ENCODE data around the gene PIKFYVE.

The PIKFYVE gene

DNA sequence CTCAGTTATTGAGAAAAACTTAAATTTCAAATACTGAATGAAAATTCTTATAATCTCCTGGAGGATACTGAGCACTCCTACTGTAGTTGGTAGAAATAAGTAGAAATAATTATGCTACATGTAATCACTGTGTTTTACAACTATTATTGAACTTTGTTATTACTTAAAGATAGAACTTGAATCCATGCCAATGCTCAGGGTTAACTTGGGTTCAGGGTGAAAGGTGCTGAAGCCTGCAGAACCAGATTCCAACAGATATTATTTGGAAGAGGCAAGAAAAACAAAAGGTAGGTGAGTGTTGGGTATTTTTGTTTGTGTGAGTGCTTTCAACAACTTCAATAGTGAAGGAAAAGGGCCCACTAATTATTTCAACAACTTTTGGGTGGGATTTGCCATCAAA lies 21.6 kb upstream of the PIKFYVE start:
- H3K27me3 ChIP-seq: no peaks in the 10 kb centered on the region
- intact Hi-C loops (cut with DNase I; ENCODE audit: low total_unique reads): no loop called here
- no peaks in the 10 kb centered on the region for H3K9me3 ChIP-seq
- no peak overlapping the region for H3K4me3 ChIP-seq
- no peak for DNase-seq
- H3K27ac ChIP-seq: no peak overlapping the region
- TF ChIP-seq, protein P1, sequence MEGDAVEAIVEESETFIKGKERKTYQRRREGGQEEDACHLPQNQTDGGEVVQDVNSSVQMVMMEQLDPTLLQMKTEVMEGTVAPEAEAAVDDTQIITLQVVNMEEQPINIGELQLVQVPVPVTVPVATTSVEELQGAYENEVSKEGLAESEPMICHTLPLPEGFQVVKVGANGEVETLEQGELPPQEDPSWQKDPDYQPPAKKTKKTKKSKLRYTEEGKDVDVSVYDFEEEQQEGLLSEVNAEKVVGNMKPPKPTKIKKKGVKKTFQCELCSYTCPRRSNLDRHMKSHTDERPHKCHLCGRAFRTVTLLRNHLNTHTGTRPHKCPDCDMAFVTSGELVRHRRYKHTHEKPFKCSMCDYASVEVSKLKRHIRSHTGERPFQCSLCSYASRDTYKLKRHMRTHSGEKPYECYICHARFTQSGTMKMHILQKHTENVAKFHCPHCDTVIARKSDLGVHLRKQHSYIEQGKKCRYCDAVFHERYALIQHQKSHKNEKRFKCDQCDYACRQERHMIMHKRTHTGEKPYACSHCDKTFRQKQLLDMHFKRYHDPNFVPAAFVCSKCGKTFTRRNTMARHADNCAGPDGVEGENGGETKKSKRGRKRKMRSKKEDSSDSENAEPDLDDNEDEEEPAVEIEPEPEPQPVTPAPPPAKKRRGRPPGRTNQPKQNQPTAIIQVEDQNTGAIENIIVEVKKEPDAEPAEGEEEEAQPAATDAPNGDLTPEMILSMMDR (IDR thresholded peaks at IDR 0.05): no peak
- peaks cover 36 to 81% (median 67%) of the 10 kb centered on the region in 3 donors for H3K36me3 ChIP-seq
- H3K4me1 ChIP-seq: peaks cover 0 to 3% (median 0%) of the 10 kb centered on the region in 4 donors

DNA sequence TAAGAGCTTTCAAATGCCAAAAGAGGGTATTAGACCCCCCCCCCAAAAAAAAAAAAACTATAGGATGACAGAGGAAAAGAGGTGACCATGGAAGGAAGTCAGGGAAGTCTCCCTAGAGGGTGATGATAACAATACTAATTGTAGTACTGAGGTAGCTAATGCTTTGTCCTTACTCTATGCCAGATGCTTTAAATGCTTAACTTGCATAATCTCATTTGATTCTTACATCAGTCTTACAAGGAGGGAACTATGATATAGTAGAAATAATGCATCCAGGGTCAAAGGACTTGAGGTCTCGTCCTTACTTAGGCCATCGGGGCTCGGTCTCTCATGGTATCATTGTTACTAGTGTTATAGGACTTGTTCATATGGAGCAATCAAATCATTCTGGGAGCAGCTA lies 20.3 kb upstream of the PIKFYVE start:
- intact Hi-C loops (cut with DNase I; ENCODE audit: low total_unique reads): no loop called here
- H3K36me3 ChIP-seq: peaks cover 29 to 67% (median 54%) of the 10 kb centered on the region in 3 donors

GRCh38 chr2:208248601-208249000 lies 17.5 kb upstream of the PIKFYVE start:
- Histone ChIP-seq H3K4me3 (no peak overlapping the region), H3K9me3 (no peaks in the 10 kb centered on the region), H3K36me3 (peaks cover 22 to 47% (median 29%) of the 10 kb centered on the region in 3 donors), H3K27ac (no peak overlapping the region), H3K27me3 (no peaks in the 10 kb centered on the region), H3K4me1 (peaks cover 0 to 14% (median 11%) of the 10 kb centered on the region in 4 donors)
- intact Hi-C loops (cut with DNase I; ENCODE audit: low total_unique reads): no loop called here
- DNase-seq: no peak
- TF ChIP-seq, protein P1 (IDR thresholded peaks at IDR 0.05): no peak

More for the DNA sequence above, 20.3 kb upstream of the PIKFYVE start:
- TF ChIP-seq, protein P1 (IDR thresholded peaks at IDR 0.05): no peak
- Histone ChIP-seq H3K27ac (no peak overlapping the region), H3K9me3 (no peaks in the 10 kb centered on the region), H3K27me3 (no peaks in the 10 kb centered on the region), H3K4me1 (peaks cover 0 to 3% (median 0%) of the 10 kb centered on the region in 4 donors), H3K4me3 (no peak overlapping the region)
- DNase-seq: no peak

- intact Hi-C loops (cut with DNase I; ENCODE audit: low total_unique reads): no loop called here
- DNase-seq: no peak
- peaks cover 0 to 19% (median 15%) of the 10 kb centered on the region in 4 donors for H3K4me1 ChIP-seq
- no peak overlapping the region for H3K4me3 ChIP-seq
- no peaks in the 10 kb centered on the region for H3K9me3 ChIP-seq
- peaks cover 18 to 41% (median 27%) of the 10 kb centered on the region in 3 donors for H3K36me3 ChIP-seq
- H3K27me3 ChIP-seq: no peaks in the 10 kb centered on the region
- TF ChIP-seq, protein P1 (IDR thresholded peaks at IDR 0.05): no peak
- no peak overlapping the region for H3K27ac ChIP-seq
These were observed 16.8 kb upstream of the PIKFYVE start for GRCh38 chr2:208249296-208249695.

DNA sequence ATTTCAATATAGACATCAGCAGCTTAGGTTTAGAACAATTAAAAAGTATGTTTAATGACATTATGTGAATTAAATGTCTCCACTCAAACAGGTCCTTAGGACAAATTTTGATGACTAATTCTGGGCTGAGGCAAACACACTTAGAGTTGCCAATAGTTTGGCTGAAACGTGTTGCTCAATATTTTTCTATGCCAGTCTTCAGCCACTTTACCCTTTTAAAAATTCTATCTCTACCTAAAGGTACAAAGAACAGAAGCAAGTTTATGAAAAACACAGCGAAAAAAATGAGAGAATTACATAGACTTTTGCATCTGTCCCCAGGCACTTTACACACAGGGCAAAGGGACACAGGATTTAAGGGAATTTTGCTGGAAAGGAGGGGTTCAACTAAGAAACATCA lies 15.7 kb upstream of the PIKFYVE start:
- H3K4me3 ChIP-seq: no peak overlapping the region
- H3K27me3 ChIP-seq: no peaks in the 10 kb centered on the region
- intact Hi-C loops (cut with DNase I; ENCODE audit: low total_unique reads): loop anchor here (10.0 kb wide), 1 partner anchor 76 kb away; no protein-coding TSS in a partner anchor
- H3K9me3 ChIP-seq: no peaks in the 10 kb centered on the region
- no peak for DNase-seq
- TF ChIP-seq, protein P1 (IDR thresholded peaks at IDR 0.05): no peak
- H3K36me3 ChIP-seq: peaks cover 12 to 30% (median 19%) of the 10 kb centered on the region in 3 donors
- H3K27ac ChIP-seq: no peak overlapping the region
- peaks cover 0 to 19% (median 15%) of the 10 kb centered on the region in 4 donors for H3K4me1 ChIP-seq
